SK-N-SH treated with all-trans-retinoic acid at 6 μM for 48 hours (cell line): ENCODE results near the gene FRMD4A.
"Not testable (repeated sequence)": the region's sequence is repeated elsewhere in the genome, so short reads cannot be mapped to it uniquely, and the experiment has no call there.

ENCODE experiments used
- ATAC-seq: fragments of 200-7000 bp; cut with Tn5 transposase; 3 replicates; pipeline ENCODE4 v1.9.1; 2020; ENCODE audit warnings: mild to moderate bottlenecking, moderate library complexity
- ARNTL ChIP-seq: fragments of 450-650 bp; formaldehyde crosslinking; IDR thresholded peaks from 2 replicates; pipeline ENCODE4 v1.5.0; 2020; ENCODE audit warnings: low read depth, mild to moderate bottlenecking, moderate library complexity, borderline replicate concordance
- BACH2 ChIP-seq: fragments of 250-450 bp; sonication (Bioruptor Pico); IDR thresholded peaks from 2 replicates; pipeline ENCODE4 v1.9.0; 2021; ENCODE audit warnings: mild to moderate bottlenecking, borderline replicate concordance
- CREB5 ChIP-seq: fragments of 250-450 bp; sonication (Bioruptor Pico); IDR thresholded peaks from 2 replicates; pipeline ENCODE4 v1.5.1; 2020; ENCODE audit warnings: low read depth, mild to moderate bottlenecking, moderate library complexity
- CSDC2 ChIP-seq: fragments of 250-450 bp; sonication (Bioruptor Pico); IDR thresholded peaks from 2 replicates; pipeline ENCODE4 v1.5.0; 2020; ENCODE audit warnings: mild to moderate bottlenecking, moderate library complexity
- CSRNP3 ChIP-seq: fragments of 250-450 bp; sonication (Bioruptor Pico); IDR thresholded peaks from 2 replicates; pipeline ENCODE4 v1.5.1; 2021; ENCODE audit warnings: mild to moderate bottlenecking, moderate library complexity
- ESRRG ChIP-seq: fragments of 250-450 bp; sonication (Bioruptor Pico); IDR thresholded peaks from 2 replicates; pipeline ENCODE4 v1.6.1; 2021; ENCODE audit warnings: mild to moderate bottlenecking
- GLIS3 ChIP-seq: fragments of 250-450 bp; sonication (Bioruptor Pico); IDR thresholded peaks from 2 replicates; pipeline ENCODE4 v1.5.0; 2020; ENCODE audit warnings: mild to moderate bottlenecking, moderate library complexity
- ISL1 ChIP-seq: fragments of 250-450 bp; sonication (Bioruptor Pico); IDR thresholded peaks from 2 replicates; pipeline ENCODE4 v2.1.2; 2022; ENCODE audit warnings: mild to moderate bottlenecking, moderate library complexity
- OSR1 ChIP-seq: fragments of 250-450 bp; sonication (Bioruptor Pico); IDR thresholded peaks from 2 replicates; pipeline ENCODE4 v1.8.0; 2022; ENCODE audit warnings: moderate library complexity, mild to moderate bottlenecking, inconsistent platforms
- PATZ1 ChIP-seq: fragments of 250-450 bp; sonication (Bioruptor Pico); IDR thresholded peaks from 2 replicates; pipeline ENCODE4 v1.8.0; 2020; ENCODE audit warnings: mild to moderate bottlenecking, moderate library complexity, borderline replicate concordance
- POU6F1 ChIP-seq: fragments of 250-450 bp; sonication (Bioruptor Pico); IDR thresholded peaks from 2 replicates; pipeline ENCODE4 v1.8.0; 2021; ENCODE audit warnings: low read depth, mild to moderate bottlenecking, moderate library complexity, borderline replicate concordance
- PPARA ChIP-seq: fragments of 250-450 bp; sonication (Bioruptor Pico); IDR thresholded peaks from 2 replicates; pipeline ENCODE4 v1.5.0; 2020; ENCODE audit warnings: mild to moderate bottlenecking, borderline replicate concordance
- RARB ChIP-seq: fragments of 250-450 bp; sonication (Bioruptor Pico); IDR thresholded peaks from 2 replicates; pipeline ENCODE4 v1.8.0; 2021; ENCODE audit warnings: mild to moderate bottlenecking, moderate library complexity
- SNAI2 ChIP-seq: fragments of 250-450 bp; sonication (Bioruptor Pico); IDR thresholded peaks from 2 replicates; pipeline ENCODE4 v1.5.0; 2020; ENCODE audit warnings: mild to moderate bottlenecking, moderate library complexity
- TCF4 ChIP-seq: fragments of 250-450 bp; sonication (Bioruptor Pico); IDR thresholded peaks from 2 replicates; pipeline ENCODE4 v1.8.0; 2021; ENCODE audit warnings: mild to moderate bottlenecking, moderate library complexity, borderline replicate concordance
- TOX ChIP-seq: fragments of 250-450 bp; sonication (Bioruptor Pico); IDR thresholded peaks from 2 replicates; pipeline ENCODE4 v1.8.0; 2021; ENCODE audit warnings: mild to moderate bottlenecking, moderate library complexity, borderline replicate concordance
- TSHZ2 ChIP-seq: fragments of 250-450 bp; sonication (Bioruptor Pico); IDR thresholded peaks from 2 replicates; pipeline ENCODE4 v1.5.0; 2020; ENCODE audit warnings: mild to moderate bottlenecking, moderate library complexity
- ZC3H10 ChIP-seq: fragments of 250-450 bp; sonication (Bioruptor Pico); IDR thresholded peaks from 2 replicates; pipeline ENCODE4 v1.5.1; 2021; ENCODE audit warnings: mild to moderate bottlenecking, moderate library complexity
- ZFP3 ChIP-seq: fragments of 250-450 bp; sonication (Bioruptor Pico); IDR thresholded peaks from 2 replicates; pipeline ENCODE4 v1.5.0; 2020; ENCODE audit warnings: mild to moderate bottlenecking, moderate library complexity
- ZFP30 ChIP-seq: fragments of 450-650 bp; formaldehyde crosslinking; IDR thresholded peaks from 2 replicates; pipeline ENCODE4 v1.5.0; 2022; ENCODE audit warnings: mild to moderate bottlenecking, moderate library complexity
- ZNF565 ChIP-seq: fragments of 450-650 bp; formaldehyde crosslinking; conservative IDR thresholded peaks from 2 replicates; pipeline ENCODE4 v1.5.0; 2020; ENCODE audit warnings: low read depth, mild to moderate bottlenecking, moderate library complexity
- ZNF70 ChIP-seq: fragments of 450-650 bp; formaldehyde crosslinking; IDR thresholded peaks from 2 replicates; pipeline ENCODE4 v1.5.0; 2020; ENCODE audit warnings: mild to moderate bottlenecking, moderate library complexity
- ZNF8 ChIP-seq: fragments of 450-650 bp; formaldehyde crosslinking; IDR thresholded peaks from 2 replicates; pipeline ENCODE4 v1.5.0; 2020; ENCODE audit warnings: mild to moderate bottlenecking, moderate library complexity

Gene FRMD4A

GRCh38 chr10:14241196-14241595 is 89.5 kb downstream of the FRMD4A start:
- no peak for ATAC-seq
- TF ChIP-seq ZNF565 (CRISPR knock-in tag) (no peak), TOX (CRISPR knock-in tag) (no peak)
- TF ChIP-seq, all 23 proteins: peak for 0

GRCh38 chr10:14240253-14241189 is 90.2 kb downstream of the FRMD4A start:
- TF ChIP-seq RARB (CRISPR knock-in tag) (no peak), CSRNP3 (CRISPR knock-in tag) (no peak), BACH2 (CRISPR knock-in tag) (no peak), CSDC2 (CRISPR knock-in tag) (no peak), ZNF70 (no peak), GLIS3 (CRISPR knock-in tag) (no peak), TOX (CRISPR knock-in tag) (no peak), ESRRG (no peak), TSHZ2 (CRISPR knock-in tag) (no peak), ARNTL (CRISPR knock-in tag) (no peak), ZC3H10 (CRISPR knock-in tag) (no peak), ZFP30 (CRISPR knock-in tag) (no peak), ISL1 (CRISPR knock-in tag) (no peak), ZFP3 (CRISPR knock-in tag) (no peak), ZNF8 (CRISPR knock-in tag) (no peak)
- ATAC-seq: peak; percentile 33; the same call in 2 of the 3 replicates

- not testable (repeated sequence) for ATAC-seq
Measured at GRCh38 chr10:14238659-14239058, 92.1 kb downstream of the FRMD4A start.

- no peak for ATAC-seq
- no peak for TF ChIP-seq OSR1 (CRISPR knock-in tag)
Measured at GRCh38 chr10:14236341-14236740, 94.4 kb downstream of the FRMD4A start.

- no peak for ATAC-seq
- TF ChIP-seq ISL1 (CRISPR knock-in tag) (no peak), PATZ1 (CRISPR knock-in tag) (no peak), RARB (CRISPR knock-in tag) (no peak), SNAI2 (no peak), ESRRG (no peak), CREB5 (CRISPR knock-in tag) (no peak), POU6F1 (CRISPR knock-in tag) (no peak), PPARA (no peak), ZC3H10 (CRISPR knock-in tag) (no peak), ZNF8 (CRISPR knock-in tag) (no peak), ZFP3 (CRISPR knock-in tag) (no peak), BACH2 (CRISPR knock-in tag) (no peak), ZNF565 (CRISPR knock-in tag) (no peak), TCF4 (no peak), GLIS3 (CRISPR knock-in tag) (no peak), ZFP30 (CRISPR knock-in tag) (no peak)
Measured at GRCh38 chr10:14235566-14236195, 95.0 kb downstream of the FRMD4A start.
